Uterus (tissue), 2 donors: ENCODE data around the gene EVI5.

ENCODE experiments used
- CTCF ChIP-seq, 4 experiments: fragments of 200-600 bp in 2 of 4; fragments of 450-650 bp in 2 of 4; sonication (generic) in 2 of 4; IDR thresholded peaks; one replicate each; pipeline ENCODE4 v1.5.1; 2016 to 2019; ENCODE audit warnings: antibody characterized with exemption in 4 of 4, mild to moderate bottlenecking in 2 of 4, moderate library complexity in 1 of 4
- POLR2A ChIP-seq, 2 donors: fragments of 450-650 bp; IDR thresholded peaks; one replicate each; pipeline ENCODE4 v1.6.1; 2016; ENCODE audit warnings: antibody characterized with exemption in 2 of 2, mild to moderate bottlenecking in 1 of 2, moderate library complexity in 1 of 2

GRCh38 chr1:92721886-92722285 lies 63.0 kb downstream of the EVI5 start:
- TF ChIP-seq CTCF (IDR thresholded peaks at IDR 0.05) (no peak), POLR2A (IDR thresholded peaks at IDR 0.05) (no peak)
